Retina (tissue), 1 donor: ENCODE results near the gene HIRA.
"Not testable (repeated sequence)": the region's sequence is repeated elsewhere in the genome, so short reads cannot be mapped to it uniquely, and the experiment has no call there.

Experiments
- DNase-seq: peaks from one replicate; pipeline ENCODE4 v3.0.0-alpha.2; 2016

HIRA gene

GRCh38 chr22:19351604-19352003 lies 79.9 kb downstream of the HIRA start:
- DNase-seq, result no peak

- DNase-seq, result no peak
Measured at GRCh38 chr22:19350947-19351346, 80.6 kb downstream of the HIRA start.

- no peak for DNase-seq
Measured at GRCh38 chr22:19350476-19350859, 81.1 kb downstream of the HIRA start.

DNA sequence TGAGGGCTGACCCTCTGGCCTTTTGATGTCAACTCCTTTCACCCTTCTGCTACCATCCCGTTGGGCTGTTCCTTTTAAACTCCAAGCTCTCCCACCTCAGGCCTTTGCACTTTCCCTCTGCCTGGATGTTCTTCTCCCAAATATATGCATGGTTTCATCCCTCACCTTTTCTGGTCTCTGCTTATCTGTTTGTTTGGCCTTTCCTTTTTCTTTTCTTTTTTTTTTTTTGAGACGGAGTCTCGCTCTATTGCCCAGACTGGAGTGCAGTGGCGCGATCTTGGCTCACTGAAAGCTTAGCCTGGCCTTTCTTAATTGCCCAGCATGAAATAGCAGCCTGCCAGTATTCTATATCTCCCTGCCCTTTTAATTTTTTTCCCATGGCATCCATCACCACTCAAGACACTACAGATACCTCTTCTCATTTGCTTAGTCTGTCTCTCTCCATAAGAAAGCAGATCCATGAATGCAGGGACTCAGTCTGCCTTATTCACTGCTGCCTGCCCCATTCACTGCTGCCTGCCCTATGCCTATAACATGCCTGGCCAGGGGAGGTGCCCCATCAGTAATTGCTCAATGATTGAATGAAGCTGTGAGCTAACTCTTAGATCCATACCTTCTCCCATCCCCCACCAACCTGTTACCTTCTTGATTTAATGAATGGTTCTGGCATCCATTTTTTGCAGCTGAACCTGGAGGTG lies 81.6 kb downstream of the HIRA start:
- no peak for DNase-seq

DNA sequence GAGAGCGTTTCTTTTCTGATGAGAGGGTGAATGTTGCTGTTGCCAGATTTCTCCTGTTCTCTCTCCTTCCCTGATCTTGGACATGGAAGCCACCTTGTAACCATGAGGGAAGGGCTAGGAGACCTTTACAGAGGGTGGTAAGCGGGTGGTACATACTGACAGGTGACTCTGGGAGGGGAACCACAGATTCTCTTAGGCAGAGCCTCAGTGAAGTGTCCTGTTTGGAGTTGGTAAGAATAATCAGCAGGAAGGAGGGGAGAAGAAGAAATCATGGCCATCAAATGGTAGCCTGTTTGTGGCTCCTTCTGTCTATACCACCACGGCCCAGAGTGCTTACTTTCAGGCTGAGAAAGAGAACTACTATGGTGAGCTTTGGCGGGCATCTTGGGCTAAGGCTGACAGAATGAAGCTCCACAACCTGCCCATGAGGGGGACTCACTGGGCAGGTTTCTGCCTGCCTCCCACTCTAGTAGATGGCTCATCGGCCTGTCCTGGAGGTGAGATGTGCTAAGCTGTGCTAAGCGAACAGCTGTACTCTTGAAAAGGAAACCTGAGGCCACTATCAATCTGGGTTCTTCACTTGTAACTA lies 84.8 kb downstream of the HIRA start:
- DNase-seq, result no peak

DNA sequence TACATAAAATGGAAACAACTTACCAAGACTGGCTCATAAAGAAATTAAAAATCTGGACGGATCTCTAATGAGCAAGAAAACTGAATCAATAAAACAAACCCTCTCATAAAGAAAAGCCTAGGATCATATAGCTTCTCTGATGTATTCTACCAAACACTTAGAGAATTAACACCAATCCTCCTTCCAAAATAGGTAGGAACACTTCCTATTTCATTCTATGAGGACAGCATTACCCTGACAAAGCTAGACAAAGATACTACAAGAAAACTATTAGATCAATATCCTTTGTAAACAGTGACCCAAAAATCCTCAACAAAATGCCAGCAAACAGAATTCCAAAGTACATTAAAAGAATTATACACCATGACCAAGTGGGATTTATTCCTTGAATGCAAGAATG lies 87.1 kb downstream of the HIRA start:
- no peak for DNase-seq

DNA sequence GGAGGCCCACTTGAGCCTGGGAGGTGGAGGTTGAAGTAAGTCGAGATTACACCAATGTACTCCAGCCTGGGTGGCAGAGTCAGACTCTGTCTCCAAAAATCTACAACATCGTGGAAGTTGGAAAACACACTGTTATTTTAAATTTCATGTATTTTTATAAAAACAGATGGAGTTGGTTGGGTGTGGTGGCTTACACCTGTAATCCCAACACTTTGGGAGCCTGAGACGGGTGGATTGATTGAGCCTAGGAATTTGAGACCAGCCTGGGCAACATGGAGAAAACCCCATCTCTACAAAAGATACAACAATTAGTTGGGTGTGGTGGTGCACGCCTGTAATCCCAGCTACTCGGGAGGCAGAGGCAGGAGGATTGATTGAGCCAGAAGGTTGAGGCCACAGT lies 88.1 kb downstream of the HIRA start:
- DNase-seq, result no peak

- DNase-seq, result no peak
Measured at GRCh38 chr22:19341500-19341899, 90.0 kb downstream of the HIRA start.

- DNase-seq, result no peak
Measured at GRCh38 chr22:19337137-19337536, 94.4 kb downstream of the HIRA start.

DNA sequence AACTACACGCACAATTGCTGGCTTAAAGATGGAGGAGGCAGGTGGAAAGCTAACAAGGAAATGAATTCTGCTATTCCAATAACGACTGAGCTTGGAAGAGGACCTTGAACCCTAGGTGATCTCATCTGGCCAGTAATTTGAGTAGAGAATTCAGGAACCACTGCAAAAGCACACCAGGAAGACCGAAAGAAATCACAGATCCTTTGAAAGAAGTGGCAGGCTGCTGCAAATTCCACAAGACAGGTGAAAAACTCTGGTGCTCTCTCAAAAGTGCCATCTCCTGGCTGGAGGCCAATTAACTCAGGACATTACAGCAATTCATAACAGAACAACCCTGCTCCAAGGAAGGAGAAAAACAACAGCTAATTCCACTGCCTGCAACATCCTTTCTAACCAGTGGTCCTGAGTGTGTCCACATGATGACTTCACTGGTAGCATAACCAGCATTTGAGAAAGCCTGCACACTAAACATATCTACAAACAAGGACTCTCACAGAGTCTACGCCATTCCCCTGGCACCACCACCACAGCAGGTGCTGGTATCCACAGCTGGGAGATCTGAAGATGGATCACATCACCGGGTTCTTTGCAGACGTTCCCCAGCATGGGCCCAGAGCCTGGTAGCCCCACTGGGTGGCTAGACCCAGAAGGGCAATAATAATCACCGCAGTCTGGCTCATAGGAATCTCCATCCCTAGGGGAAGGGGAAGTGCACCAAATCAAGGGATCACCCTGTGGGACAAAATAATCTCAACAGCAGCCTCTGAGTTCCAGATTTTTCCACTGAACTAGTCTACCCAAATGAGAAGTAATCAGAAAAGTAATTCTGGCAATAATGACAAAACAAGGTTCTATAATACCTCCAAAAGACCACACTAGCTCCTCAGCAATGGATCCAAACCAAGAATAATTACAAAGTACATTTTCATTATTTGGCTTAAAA lies 95.1 kb downstream of the HIRA start:
- DNase-seq, result no peak

DNA sequence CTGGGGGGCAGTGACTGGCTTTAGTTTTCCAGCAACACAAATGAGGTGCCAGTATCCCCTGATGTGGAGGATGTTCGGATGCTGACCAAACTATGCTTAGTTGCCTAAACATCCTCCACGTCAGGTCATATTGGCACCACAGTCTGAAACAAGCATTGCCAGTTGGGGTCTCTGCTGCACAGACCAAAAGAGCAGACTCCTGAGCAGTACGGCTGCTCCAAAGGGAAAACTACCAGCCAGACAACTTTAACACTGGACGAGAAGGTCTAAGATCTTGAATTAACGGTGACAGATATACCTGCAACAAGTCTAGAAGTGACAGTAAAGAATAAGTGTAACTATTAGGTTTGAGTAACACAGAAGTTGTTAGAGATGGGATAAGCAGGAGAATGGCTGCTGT lies 99.6 kb downstream of the HIRA start:
- DNase-seq, result no peak

GRCh38 chr22:19331474-19331873 lies 100.1 kb downstream of the HIRA start:
- no peak for DNase-seq

DNA sequence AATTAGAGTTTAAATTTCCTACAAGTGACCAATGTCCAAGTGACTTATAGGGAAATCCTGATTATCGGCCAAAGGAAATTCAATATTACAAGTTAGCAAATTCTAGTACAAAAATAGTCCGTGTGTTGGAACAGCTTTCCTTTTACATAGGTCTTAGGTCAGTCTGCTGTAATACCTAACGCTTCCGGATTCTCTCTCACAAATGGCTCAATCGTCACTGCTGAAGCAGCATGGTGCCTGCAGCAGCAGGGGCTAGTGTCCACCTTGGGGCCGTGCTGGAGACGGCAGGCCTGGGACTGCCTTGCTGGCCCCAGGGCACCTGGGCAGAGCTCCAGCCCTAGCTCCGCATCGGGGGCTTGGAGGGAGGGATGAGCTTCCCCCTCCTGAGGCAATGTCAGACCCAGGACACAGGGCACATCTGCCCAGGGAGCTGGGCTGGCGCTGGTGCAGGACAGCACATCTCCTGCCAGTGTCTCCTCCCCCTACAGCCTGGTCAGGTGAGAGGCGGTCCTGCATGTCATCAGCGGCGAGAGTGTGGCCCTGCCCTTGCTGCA lies 100.6 kb downstream of the HIRA start:
- no peak for DNase-seq

GRCh38 chr22:19330205-19330604 lies 101.3 kb downstream of the HIRA start:
- not testable (repeated sequence) for DNase-seq

GRCh38 chr22:19329454-19329853 lies 102.1 kb downstream of the HIRA start:
- no peak for DNase-seq

GRCh38 chr22:19325296-19325948 lies 106.1 kb downstream of the HIRA start:
- no peak for DNase-seq

- DNase-seq, result not testable (repeated sequence)
Measured at GRCh38 chr22:19323420-19323819, 108.1 kb downstream of the HIRA start.

GRCh38 chr22:19321757-19322156 lies 109.8 kb downstream of the HIRA start:
- DNase-seq, result no peak

- DNase-seq, result not testable (repeated sequence)
Measured at GRCh38 chr22:19320136-19320535, 111.4 kb downstream of the HIRA start.

DNA sequence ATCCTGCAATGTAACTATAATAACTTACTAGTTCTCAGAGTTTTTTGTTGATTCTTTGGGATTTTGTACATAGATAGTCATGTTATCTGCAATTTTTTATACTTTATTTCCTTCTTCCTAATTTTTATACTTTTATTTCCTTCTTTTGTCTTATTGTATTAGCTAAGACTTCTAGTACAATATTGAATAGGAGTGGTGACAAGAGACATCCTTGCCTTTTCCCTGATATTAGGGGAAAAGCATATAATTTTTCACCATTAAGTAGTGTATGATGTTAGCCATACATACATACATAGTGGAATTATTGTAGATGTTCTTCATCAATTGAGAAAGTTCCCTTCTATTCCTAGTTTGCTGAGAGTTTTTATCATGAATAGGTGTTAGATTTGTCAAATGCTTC lies 112.3 kb downstream of the HIRA start:
- no peak for DNase-seq

DNA sequence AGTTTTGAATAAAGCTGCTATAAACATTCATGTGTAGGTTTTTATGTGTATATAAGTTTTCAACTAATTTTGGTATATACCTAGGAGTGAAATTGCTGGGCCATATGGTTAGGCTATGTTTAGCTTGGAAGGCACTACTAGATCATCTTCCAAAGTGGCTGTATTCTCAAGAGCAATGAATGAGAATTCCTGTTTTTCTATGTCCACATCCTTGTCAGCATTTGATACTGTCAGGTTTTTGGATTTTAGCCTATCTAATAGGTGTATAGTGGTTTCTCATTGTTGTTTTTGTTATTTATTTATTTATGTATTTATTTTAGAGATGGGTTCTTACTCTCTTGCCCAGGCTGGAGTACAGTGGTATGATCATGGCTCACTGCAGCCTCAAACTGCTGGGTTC lies 113.7 kb downstream of the HIRA start:
- no peak for DNase-seq

GRCh38 chr22:19307872-19308271 lies 123.7 kb downstream of the HIRA start:
- no peak for DNase-seq

DNA sequence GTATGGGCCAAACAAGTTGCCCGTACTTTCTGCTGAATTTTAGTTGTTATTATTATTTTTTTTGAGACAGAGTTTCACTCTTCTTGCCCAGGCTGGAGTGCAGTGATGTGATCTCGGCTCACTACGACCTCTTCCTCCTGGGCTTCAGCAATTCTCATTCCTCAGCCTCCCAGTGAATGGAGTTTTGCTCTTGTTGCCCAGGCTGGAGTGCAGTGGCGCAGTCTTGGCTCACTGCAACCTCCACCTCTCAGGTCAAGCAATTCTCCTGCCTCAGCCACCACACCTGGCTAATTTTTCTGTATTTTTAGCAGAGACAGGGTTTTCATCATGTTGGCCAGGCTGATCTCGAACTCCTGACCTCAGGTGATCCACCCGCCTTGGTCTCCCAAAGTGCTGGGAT lies 125.0 kb downstream of the HIRA start:
- DNase-seq, result not testable (repeated sequence)
